ENCODE results near the gene RDH14.

The RDH14 gene

GRCh38 chr2:18560031-18560796 is at the start of gene RDH14:
Gene RDH14 (minus strand): TSS chr2:18560653. CDS start chr2:18560572, 81 bp downstream.
- DNase-seq (ENCODE audit: low spot score): peak; percentile 91

GRCh38 chr2:18610090-18610489 is 49.6 kb upstream of the RDH14 start:
- DNase-seq (ENCODE audit: low spot score): no peak

- DNase-seq (ENCODE audit: low spot score): no peak
Observed at GRCh38 chr2:18605115-18605514, 44.7 kb upstream of the RDH14 start.

GRCh38 chr2:18604531-18604885 is 44.1 kb upstream of the RDH14 start:
- no peak for DNase-seq (ENCODE audit: low spot score)

GRCh38 chr2:18603854-18604530 is 43.5 kb upstream of the RDH14 start:
- DNase-seq (ENCODE audit: low spot score): no peak

- no peak for DNase-seq (ENCODE audit: low spot score)
Observed at GRCh38 chr2:18602298-18602697, 41.8 kb upstream of the RDH14 start.

- no peak for DNase-seq (ENCODE audit: low spot score)
Observed at GRCh38 chr2:18600255-18600613, 39.8 kb upstream of the RDH14 start.

GRCh38 chr2:18599509-18600254 is 39.2 kb upstream of the RDH14 start:
- no peak for DNase-seq (ENCODE audit: low spot score)

GRCh38 chr2:18598848-18599484 is 38.5 kb upstream of the RDH14 start:
- no peak for DNase-seq (ENCODE audit: low spot score)

- no peak for DNase-seq (ENCODE audit: low spot score)
Observed at GRCh38 chr2:18597618-18598017, 37.2 kb upstream of the RDH14 start.

GRCh38 chr2:18596993-18597392 is 36.5 kb upstream of the RDH14 start:
- DNase-seq (ENCODE audit: low spot score): no peak

- DNase-seq (ENCODE audit: low spot score): no peak
Observed at GRCh38 chr2:18593496-18593895, 33.0 kb upstream of the RDH14 start.

- DNase-seq (ENCODE audit: low spot score): no peak
Observed at GRCh38 chr2:18592372-18592771, 31.9 kb upstream of the RDH14 start.

- DNase-seq (ENCODE audit: low spot score): no peak
Observed at GRCh38 chr2:18589354-18589753, 28.9 kb upstream of the RDH14 start, which contains the start of gene NT5C1B. Gene NT5C1B (minus strand): TSS chr2:18589569. CDS start chr2:18589468, 101 bp downstream.

- no peak for DNase-seq (ENCODE audit: low spot score)
Observed at GRCh38 chr2:18588802-18589201, 28.3 kb upstream of the RDH14 start.

- no peak for DNase-seq (ENCODE audit: low spot score)
Observed at GRCh38 chr2:18588049-18588448, 27.6 kb upstream of the RDH14 start.

GRCh38 chr2:18585526-18585925 is 25.1 kb upstream of the RDH14 start:
- DNase-seq (ENCODE audit: low spot score): no peak

- DNase-seq (ENCODE audit: low spot score): no peak
Observed at GRCh38 chr2:18584608-18584954, 24.1 kb upstream of the RDH14 start.

- DNase-seq (ENCODE audit: low spot score): no peak
Observed at GRCh38 chr2:18583905-18584607, 23.6 kb upstream of the RDH14 start.

- no peak for DNase-seq (ENCODE audit: low spot score)
Observed at GRCh38 chr2:18580606-18581005, 20.2 kb upstream of the RDH14 start.

GRCh38 chr2:18578033-18578432 is 17.6 kb upstream of the RDH14 start:
- no peak for DNase-seq (ENCODE audit: low spot score)
